ENCODE measurements around the gene COL3A1. TPM values are rescaled to one million over a fixed set of nuclear protein-coding genes. Genes with fewer than 3 reads are reported as not detected.

Gene COL3A1
- total and polyA plus RNA-seq, 2 experiments from 2014 or later = 0.17 to 0.31 TPM

DNA sequence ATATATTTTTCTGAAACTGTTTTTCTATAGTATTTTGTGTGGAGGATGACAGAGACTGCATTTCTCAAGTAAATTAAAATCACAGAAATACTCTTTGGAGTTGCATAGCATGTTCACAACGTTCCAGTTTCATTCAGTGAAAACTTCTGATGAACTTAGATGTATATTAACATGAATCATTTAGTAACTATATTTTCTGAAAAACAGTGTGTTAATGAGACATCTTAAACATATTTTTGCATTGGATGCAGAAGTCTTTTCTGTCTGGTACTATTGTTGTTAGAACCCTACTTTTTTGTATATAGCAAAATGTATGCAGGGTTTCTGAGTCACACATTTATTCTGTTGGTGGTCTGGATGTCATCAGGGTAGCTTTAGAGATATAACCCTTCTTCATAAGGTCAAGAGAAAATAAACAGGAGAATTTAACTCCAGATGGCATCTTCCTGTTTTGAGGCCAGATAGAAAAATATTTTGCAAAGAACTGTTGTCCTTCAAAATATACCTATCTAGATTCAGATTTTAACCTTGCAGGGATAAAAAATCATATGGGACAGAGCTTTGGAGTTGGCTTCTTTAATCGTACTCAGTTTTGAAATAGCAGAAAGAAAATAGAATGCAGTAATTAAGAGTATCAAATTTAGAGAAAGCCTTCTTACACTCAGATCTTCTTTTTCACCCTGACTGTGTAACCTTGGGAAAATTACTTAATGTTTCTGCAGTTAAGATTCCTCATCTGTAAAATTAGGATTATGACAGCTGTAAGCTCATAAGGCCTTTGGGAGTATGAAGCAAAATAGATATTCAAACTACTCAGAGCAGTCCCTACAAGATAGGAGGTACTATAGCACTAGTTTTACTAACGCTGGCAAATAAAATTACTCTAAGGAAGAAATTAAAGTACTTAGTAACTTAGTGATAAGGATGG is 5.3 kb downstream of the COL3A1 start:
- Histone ChIP-seq H3K79me2 (replicated peaks; ENCODE audit: insufficient read depth) (no peaks in the 10 kb centered on the region), H3K4me1 (ENCODE audit: insufficient read depth) (no peaks in the 10 kb centered on the region), H3K9me2 (ENCODE audit: insufficient read depth) (no peaks in the 10 kb centered on the region), H3K4me3 (no peak overlapping the region), H3K4me2 (no peak overlapping the region), H2AFZ (no peak overlapping the region), H3K27ac (ENCODE audit: low read depth) (no peak overlapping the region), H3K27me3 (ENCODE audit: insufficient read depth) (no peaks in the 10 kb centered on the region), H4K20me1 (replicated peaks; ENCODE audit: insufficient read depth) (no peaks in the 10 kb centered on the region), H3F3A (replicated peaks; ENCODE audit: low read depth) (no peaks in the 10 kb centered on the region), H3K36me3 (ENCODE audit: insufficient read depth) (no peaks in the 10 kb centered on the region)
- Mint-ChIP-seq H3K27me3 (ENCODE audit: insufficient read depth, low read depth, poor library complexity) (no peaks in the 10 kb centered on the region), H3K27ac (no peak overlapping the region), H3K4me1 (peaks cover 5% of the 10 kb centered on the region; the same call in 2 of the 3 replicates), H3K36me3 (ENCODE audit: low read depth) (no peaks in the 10 kb centered on the region), H3K4me3 (no peak overlapping the region), H3K9me3 (no peaks in the 10 kb centered on the region)
- TF ChIP-seq EZH2phosphoT487 (IDR thresholded peaks at IDR 0.05; ENCODE audit: unreplicated experiment) = no peak
- TF ChIP-seq, protein P1, sequence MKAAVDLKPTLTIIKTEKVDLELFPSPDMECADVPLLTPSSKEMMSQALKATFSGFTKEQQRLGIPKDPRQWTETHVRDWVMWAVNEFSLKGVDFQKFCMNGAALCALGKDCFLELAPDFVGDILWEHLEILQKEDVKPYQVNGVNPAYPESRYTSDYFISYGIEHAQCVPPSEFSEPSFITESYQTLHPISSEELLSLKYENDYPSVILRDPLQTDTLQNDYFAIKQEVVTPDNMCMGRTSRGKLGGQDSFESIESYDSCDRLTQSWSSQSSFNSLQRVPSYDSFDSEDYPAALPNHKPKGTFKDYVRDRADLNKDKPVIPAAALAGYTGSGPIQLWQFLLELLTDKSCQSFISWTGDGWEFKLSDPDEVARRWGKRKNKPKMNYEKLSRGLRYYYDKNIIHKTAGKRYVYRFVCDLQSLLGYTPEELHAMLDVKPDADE (IDR thresholded peaks at IDR 0.05) = no peak
- no peak for TF ChIP-seq EZH2 (IDR thresholded peaks at IDR 0.05; ENCODE audit: low read depth, unreplicated experiment)
- TF ChIP-seq JUNB (IDR thresholded peaks at IDR 0.05; ENCODE audit: unreplicated experiment) = no peak
- no peak for TF ChIP-seq POLR2AphosphoS5 (IDR thresholded peaks at IDR 0.05; ENCODE audit: low read depth)
- TF ChIP-seq ZNF114 (CRISPR knock-in tag; IDR thresholded peaks at IDR 0.05) = no peak
- TF ChIP-seq NANOG (IDR thresholded peaks at IDR 0.05; ENCODE audit: borderline replicate concordance) = no peak
- TF ChIP-seq CTCF (conservative IDR thresholded peaks at IDR 0.05; ENCODE audit: low read depth in 2 of 2) = no peak
- no peak for TF ChIP-seq CREB1 (CRISPR knock-in tag; IDR thresholded peaks at IDR 0.05; ENCODE audit: low read depth)
- TF ChIP-seq STAT1 (IDR thresholded peaks at IDR 0.05; ENCODE audit: unreplicated experiment) = no peak
- TF ChIP-seq ZNF331 (CRISPR knock-in tag; IDR thresholded peaks at IDR 0.05; ENCODE audit: low read depth) = no peak
- TF ChIP-seq, protein P2, sequence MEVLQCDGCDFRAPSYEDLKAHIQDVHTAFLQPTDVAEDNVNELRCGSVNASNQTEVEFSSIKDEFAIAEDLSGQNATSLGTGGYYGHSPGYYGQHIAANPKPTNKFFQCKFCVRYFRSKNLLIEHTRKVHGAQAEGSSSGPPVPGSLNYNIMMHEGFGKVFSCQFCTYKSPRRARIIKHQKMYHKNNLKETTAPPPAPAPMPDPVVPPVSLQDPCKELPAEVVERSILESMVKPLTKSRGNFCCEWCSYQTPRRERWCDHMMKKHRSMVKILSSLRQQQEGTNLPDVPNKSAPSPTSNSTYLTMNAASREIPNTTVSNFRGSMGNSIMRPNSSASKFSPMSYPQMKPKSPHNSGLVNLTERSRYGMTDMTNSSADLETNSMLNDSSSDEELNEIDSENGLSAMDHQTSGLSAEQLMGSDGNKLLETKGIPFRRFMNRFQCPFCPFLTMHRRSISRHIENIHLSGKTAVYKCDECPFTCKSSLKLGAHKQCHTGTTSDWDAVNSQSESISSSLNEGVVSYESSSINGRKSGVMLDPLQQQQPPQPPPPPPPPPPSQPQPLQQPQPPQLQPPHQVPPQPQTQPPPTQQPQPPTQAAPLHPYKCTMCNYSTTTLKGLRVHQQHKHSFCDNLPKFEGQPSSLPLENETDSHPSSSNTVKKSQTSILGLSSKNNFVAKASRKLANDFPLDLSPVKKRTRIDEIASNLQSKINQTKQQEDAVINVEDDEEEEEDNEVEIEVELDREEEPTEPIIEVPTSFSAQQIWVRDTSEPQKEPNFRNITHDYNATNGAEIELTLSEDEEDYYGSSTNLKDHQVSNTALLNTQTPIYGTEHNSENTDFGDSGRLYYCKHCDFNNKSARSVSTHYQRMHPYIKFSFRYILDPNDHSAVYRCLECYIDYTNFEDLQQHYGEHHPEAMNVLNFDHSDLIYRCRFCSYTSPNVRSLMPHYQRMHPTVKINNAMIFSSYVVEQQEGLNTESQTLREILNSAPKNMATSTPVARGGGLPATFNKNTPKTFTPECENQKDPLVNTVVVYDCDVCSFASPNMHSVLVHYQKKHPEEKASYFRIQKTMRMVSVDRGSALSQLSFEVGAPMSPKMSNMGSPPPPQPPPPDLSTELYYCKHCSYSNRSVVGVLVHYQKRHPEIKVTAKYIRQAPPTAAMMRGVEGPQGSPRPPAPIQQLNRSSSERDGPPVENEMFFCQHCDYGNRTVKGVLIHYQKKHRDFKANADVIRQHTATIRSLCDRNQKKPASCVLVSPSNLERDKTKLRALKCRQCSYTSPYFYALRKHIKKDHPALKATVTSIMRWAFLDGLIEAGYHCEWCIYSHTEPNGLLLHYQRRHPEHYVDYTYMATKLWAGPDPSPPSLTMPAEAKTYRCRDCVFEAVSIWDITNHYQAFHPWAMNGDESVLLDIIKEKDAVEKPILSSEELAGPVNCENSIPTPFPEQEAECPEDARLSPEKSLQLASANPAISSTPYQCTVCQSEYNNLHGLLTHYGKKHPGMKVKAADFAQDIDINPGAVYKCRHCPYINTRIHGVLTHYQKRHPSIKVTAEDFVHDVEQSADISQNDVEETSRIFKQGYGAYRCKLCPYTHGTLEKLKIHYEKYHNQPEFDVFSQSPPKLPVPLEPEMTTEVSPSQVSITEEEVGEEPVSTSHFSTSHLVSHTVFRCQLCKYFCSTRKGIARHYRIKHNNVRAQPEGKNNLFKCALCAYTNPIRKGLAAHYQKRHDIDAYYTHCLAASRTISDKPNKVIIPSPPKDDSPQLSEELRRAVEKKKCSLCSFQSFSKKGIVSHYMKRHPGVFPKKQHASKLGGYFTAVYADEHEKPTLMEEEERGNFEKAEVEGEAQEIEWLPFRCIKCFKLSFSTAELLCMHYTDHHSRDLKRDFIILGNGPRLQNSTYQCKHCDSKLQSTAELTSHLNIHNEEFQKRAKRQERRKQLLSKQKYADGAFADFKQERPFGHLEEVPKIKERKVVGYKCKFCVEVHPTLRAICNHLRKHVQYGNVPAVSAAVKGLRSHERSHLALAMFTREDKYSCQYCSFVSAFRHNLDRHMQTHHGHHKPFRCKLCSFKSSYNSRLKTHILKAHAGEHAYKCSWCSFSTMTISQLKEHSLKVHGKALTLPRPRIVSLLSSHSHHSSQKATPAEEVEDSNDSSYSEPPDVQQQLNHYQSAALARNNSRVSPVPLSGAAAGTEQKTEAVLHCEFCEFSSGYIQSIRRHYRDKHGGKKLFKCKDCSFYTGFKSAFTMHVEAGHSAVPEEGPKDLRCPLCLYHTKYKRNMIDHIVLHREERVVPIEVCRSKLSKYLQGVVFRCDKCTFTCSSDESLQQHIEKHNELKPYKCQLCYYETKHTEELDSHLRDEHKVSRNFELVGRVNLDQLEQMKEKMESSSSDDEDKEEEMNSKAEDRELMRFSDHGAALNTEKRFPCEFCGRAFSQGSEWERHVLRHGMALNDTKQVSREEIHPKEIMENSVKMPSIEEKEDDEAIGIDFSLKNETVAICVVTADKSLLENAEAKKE (CRISPR knock-in tag; IDR thresholded peaks at IDR 0.05) = no peak
- TF ChIP-seq, protein P3, sequence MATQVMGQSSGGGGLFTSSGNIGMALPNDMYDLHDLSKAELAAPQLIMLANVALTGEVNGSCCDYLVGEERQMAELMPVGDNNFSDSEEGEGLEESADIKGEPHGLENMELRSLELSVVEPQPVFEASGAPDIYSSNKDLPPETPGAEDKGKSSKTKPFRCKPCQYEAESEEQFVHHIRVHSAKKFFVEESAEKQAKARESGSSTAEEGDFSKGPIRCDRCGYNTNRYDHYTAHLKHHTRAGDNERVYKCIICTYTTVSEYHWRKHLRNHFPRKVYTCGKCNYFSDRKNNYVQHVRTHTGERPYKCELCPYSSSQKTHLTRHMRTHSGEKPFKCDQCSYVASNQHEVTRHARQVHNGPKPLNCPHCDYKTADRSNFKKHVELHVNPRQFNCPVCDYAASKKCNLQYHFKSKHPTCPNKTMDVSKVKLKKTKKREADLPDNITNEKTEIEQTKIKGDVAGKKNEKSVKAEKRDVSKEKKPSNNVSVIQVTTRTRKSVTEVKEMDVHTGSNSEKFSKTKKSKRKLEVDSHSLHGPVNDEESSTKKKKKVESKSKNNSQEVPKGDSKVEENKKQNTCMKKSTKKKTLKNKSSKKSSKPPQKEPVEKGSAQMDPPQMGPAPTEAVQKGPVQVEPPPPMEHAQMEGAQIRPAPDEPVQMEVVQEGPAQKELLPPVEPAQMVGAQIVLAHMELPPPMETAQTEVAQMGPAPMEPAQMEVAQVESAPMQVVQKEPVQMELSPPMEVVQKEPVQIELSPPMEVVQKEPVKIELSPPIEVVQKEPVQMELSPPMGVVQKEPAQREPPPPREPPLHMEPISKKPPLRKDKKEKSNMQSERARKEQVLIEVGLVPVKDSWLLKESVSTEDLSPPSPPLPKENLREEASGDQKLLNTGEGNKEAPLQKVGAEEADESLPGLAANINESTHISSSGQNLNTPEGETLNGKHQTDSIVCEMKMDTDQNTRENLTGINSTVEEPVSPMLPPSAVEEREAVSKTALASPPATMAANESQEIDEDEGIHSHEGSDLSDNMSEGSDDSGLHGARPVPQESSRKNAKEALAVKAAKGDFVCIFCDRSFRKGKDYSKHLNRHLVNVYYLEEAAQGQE (IDR thresholded peaks at IDR 0.05; ENCODE audit: unreplicated experiment) = no peak
- no peak for DNase-seq (ENCODE audit: low spot score)
- no peak for ATAC-seq
